ENCODE results near the gene DYNC1LI1. TPM values are rescaled to one million over a fixed set of nuclear protein-coding genes. Genes with fewer than 3 reads are reported as not detected.
"Not testable (repeated sequence)": the region's sequence is repeated elsewhere in the genome, so short reads cannot be mapped to it uniquely, and the experiment has no call there.

Gene DYNC1LI1
- total RNA-seq, 1 donor from 2014 or later: 50.9 TPM

DNA sequence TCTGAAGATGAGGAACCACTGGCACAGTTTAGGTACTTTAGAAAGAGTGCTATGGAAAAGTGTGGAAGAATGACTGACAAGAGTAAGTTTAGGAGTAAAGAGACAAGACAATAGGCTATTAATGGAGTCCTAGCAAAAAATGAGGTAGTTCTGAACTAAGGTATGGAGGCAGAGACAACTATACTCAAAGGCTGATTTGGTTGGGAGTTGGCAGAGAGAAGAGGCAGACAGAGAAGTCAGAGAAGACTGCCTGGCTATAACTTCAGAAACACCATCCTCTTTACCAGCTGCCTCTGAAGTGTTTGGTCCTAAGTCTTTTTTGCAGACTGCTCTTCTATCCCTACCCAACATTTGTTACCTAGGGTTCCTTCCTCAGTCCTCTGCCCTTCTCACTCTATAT is 19.2 kb downstream of the DYNC1LI1 start:
- no peak for DNase-seq
- intact Hi-C loops (cut with DNase I): no loop called here
- no peak for ATAC-seq (ENCODE audit: poor library complexity)

DNA sequence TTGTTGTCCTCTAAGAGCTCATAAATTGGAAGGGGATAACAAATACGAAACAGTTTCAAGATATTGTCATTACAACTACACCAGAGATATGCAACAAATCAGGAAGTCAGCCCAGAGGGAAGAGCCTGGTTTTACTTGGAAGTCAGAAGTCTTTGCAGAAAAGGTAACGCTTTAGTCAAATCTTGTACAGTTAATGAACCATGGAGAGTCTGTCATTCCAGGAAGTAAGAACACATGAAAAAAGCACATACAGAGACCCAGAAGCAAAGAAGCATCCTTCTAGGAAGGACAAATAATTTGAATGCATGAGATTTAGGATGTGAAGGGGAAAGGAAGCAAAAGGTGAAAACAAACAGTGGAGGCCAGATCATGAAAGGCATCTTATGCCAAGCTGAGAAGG is 19.6 kb downstream of the DYNC1LI1 start:
- DNase-seq: no peak
- no peak for ATAC-seq (ENCODE audit: poor library complexity)
- intact Hi-C loops (cut with DNase I): no loop called here

DNA sequence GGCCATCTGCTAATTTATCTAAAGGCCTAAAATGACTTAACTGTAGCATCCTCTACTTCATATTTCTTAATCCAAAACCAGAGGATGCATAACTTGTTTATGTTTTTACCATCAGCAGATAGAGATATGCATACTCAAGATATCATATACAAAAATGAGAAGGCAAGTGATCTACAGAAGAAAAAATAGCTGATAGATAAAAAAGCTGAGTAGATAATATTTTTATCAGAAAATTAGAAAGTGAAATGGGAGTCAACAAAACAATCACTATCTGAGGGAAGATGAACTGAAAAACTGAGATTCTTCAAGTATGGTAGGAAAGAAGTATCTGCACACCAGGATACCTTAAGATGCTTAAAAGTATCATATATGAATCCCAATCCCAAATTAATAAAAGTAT is 25.4 kb downstream of the DYNC1LI1 start:
- intact Hi-C loops (cut with DNase I): no loop called here
- no peak for ATAC-seq (ENCODE audit: poor library complexity)
- DNase-seq: no peak

- no peak for ATAC-seq (ENCODE audit: poor library complexity)
- DNase-seq: no peak
- intact Hi-C loops (cut with DNase I): no loop called here
Observed at GRCh38 chr3:32544894-32545293, 25.8 kb downstream of the DYNC1LI1 start.

DNA sequence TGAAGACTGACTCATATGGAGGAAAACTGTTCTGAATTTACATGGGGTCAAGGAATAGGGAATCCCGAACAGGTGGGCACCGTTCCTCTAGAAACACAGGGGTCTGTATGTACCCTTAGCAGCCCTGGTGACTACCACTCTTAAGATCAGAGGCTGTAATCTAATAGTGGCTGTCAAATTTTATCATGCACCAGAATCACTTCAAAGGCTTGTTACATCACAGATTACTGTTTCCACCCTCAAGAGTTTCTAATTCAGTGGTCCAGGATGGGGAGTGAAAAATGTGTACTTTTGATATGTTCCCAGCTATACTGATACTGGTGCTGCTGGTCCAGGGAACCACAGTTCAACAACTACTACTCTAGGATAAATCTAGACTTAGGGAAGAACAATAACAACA is 27.9 kb downstream of the DYNC1LI1 start:
- intact Hi-C loops (cut with DNase I): no loop called here
- ATAC-seq (ENCODE audit: poor library complexity) (no peak), DNase-seq (no peak)

DNA sequence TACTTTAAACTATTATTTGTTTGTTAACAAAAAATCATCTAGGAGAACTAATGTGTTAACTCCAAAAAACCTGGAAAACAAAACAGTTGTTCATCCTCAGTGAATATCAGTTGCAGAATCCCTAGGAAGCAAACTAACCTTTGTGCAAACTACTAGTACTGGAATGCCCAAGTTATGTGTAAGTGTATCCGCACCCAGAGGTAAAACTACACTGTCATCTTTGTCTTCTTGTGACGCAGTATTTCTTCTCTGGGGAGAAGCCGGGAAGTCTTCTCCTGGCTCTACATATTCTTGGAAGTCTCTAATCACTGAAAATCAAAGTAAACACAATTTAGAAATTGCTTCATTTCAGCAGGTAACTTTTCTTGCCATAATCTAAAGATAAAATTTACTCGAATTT is 29.8 kb downstream of the DYNC1LI1 start:
- ATAC-seq (ENCODE audit: poor library complexity): no peak
- intact Hi-C loops (cut with DNase I): no loop called here

GRCh38 chr3:32532434-32532833 is 38.2 kb downstream of the DYNC1LI1 start:
- DNase-seq: no peak
- no peak for ATAC-seq (ENCODE audit: poor library complexity)
- intact Hi-C loops (cut with DNase I): no loop called here

More for the DNA sequence above, 29.8 kb downstream of the DYNC1LI1 start:
- DNase-seq: no peak

- intact Hi-C loops (cut with DNase I): no loop called here
- ATAC-seq (ENCODE audit: poor library complexity) (no peak), DNase-seq (no peak)
Observed at GRCh38 chr3:32531010-32531647, 39.5 kb downstream of the DYNC1LI1 start.

- intact Hi-C loops (cut with DNase I): no loop called here
- no peak for ATAC-seq (ENCODE audit: poor library complexity)
- no peak for DNase-seq
Observed at GRCh38 chr3:32525720-32526119, 44.9 kb downstream of the DYNC1LI1 start.

DNA sequence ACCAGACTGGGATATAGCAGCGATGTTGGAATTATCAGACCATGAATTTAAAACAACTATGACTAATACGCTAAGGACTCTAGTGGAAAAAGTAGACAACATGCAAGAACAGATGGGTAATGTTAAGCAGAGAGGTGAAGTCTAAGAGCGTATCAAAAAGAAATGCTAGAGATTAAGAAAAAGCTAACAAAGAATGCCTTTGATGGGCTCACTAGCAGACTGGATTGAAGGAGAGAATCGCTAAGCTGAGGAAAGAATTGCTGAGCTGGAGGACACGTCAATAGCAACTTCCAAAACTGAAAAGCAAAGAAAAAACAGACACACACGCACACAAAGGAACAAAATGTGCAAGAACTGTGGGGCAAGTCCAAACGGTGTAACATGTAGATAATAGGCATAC is 48.0 kb downstream of the DYNC1LI1 start:
- ATAC-seq (ENCODE audit: poor library complexity): no peak
- DNase-seq: no peak
- intact Hi-C loops (cut with DNase I): no loop called here

DNA sequence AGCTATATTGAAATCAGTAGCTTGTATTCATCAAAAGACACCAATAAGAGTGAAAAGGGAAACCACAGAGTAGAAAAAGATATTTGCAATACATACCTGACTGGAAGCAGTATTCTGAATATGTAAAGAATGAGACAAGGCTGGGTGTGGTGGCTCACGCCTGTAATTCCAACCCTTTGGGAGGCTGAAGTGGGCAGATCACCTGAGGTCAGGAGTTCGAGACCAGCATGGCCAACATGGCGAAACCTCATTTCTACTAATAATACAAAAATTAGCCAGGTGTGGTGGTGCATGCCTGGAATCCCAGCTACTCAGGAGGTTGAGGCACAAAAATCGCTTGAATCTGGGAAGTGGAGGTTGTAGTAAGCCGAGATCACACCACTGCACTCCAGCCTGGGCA is 51.7 kb downstream of the DYNC1LI1 start:
- intact Hi-C loops (cut with DNase I); DNase-seq; ATAC-seq (ENCODE audit: poor library complexity): not testable (repeated sequence)

DNA sequence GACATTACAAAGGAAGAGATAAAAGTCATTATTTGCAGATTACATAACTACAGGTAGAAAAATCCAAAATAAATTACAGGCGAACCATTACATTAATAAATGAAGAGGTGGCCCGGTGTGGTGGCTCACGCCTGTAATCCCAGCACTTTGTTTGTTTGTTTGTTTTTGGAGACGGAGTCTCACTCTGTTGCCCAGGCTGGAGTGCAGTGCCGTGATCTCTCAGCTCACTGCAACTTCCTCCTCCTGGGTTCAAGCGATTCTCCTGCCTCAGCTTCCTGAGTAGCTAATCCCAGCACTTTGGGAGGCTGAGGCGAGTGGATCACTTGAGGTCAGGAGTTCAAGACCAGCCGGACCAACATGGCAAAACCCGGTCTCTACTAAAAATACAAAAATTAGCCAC is 53.9 kb downstream of the DYNC1LI1 start:
- DNase-seq; intact Hi-C loops (cut with DNase I); ATAC-seq (ENCODE audit: poor library complexity): not testable (repeated sequence)

DNA sequence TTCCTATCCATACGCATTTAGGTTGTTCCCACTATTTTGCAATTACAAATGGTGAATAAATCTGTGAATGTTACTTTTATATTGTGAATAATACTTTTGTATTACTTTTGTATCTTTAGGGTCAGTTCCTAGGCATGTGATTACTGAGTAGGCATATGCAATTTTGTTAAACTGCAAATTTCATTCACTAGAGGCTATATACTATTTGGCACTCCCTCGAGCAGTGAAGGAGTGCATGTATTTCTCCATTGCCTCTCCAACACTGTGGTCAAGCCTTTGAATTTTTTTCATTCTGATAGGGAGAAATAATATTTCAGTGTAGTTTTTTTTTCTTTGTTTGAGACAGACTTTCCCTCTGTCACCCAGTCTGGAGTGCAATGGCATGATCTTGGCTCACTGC is 59.7 kb downstream of the DYNC1LI1 start:
- no peak for DNase-seq
- no peak for ATAC-seq (ENCODE audit: poor library complexity)
- intact Hi-C loops (cut with DNase I): loop anchor here (2.0 kb wide), 1 partner anchor 154 kb away; no protein-coding TSS in a partner anchor

GRCh38 chr3:32510075-32510724 is 60.5 kb downstream of the DYNC1LI1 start:
- intact Hi-C loops (cut with DNase I): loop anchor here (2.0 kb wide), 1 partner anchor 155 kb away; no protein-coding TSS in a partner anchor
- ATAC-seq (ENCODE audit: poor library complexity) (peak; percentile 97), DNase-seq (peak; percentile 51)

DNA sequence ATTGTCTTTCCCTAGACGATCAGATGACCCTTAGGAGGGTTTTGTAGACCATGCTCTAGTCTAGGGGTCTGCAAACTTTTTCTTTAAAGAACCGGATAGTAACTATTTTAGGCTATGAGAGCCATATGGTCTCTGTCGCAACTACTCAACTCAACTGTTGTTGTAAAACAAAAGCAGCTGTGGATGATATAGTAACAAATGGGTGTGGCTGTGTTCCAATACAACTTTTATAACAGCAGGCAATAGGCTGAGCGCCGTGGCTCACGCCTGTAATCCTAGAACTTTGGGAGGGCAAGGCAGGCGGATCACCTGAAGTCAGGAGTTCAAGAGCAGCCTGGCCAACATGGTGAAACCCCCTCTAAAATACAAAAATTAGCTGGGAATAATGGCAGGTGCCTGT is 61.9 kb downstream of the DYNC1LI1 start:
- no peak for ATAC-seq (ENCODE audit: poor library complexity)
- no peak for DNase-seq
- intact Hi-C loops (cut with DNase I): no loop called here

DNA sequence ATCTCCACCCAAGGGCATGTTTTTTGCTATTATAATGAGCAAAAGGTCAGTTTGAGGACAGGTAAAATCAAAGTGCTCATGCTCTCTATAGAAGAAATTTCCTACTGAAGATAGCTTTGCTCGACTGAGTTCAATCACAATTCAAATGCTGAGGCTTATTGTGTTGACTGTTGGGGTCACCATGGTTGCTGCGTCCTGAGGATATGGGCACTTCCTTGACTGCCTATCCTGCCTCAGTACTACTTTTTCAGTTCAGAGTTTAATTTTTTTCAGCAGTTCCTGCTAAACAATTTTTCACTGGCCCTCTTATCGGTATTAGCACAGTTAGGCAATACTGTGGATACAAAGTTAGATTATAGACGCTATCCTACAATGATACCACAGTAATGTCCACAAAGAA is 64.2 kb downstream of the DYNC1LI1 start:
- ATAC-seq (ENCODE audit: poor library complexity) (no peak), DNase-seq (no peak)
- intact Hi-C loops (cut with DNase I): no loop called here

DNA sequence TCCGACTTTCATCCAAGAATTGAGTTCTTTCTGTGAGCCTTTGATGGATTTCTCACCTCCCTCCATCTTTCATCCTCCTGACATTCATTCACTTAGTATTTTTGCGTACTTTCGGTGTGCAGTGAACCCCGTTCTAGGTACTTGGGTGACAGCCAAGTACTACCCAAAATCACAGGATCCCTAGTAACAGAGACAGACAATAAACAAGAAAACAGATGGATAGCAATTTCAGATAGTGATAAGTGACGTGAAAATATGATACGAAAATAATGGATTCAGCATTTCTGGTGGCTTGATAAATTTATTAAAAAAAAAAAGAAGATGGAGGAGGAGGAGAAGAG is 67.7 kb downstream of the DYNC1LI1 start:
- ATAC-seq (ENCODE audit: poor library complexity): no peak
- no peak for DNase-seq
- intact Hi-C loops (cut with DNase I): no loop called here

GRCh38 chr3:32502118-32502945 is 68.3 kb downstream of the DYNC1LI1 start, which contains the start of gene CMTM6:
Gene CMTM6 (minus strand): TSS chr3:32502852. CDS start chr3:32502745, 107 bp downstream.
- DNase-seq (peak; percentile 89), ATAC-seq (ENCODE audit: poor library complexity) (peak; percentile 97)
- intact Hi-C loops (cut with DNase I): no loop called here

- intact Hi-C loops (cut with DNase I): no loop called here
- no peak for DNase-seq
- ATAC-seq (ENCODE audit: poor library complexity): no peak
Observed at GRCh38 chr3:32501783-32502117, 68.9 kb downstream of the DYNC1LI1 start.
